Sigmoid colon (tissue), 7 donors: ENCODE results near the gene WASF2. TPM values are rescaled to one million over a fixed set of nuclear protein-coding genes. Genes with fewer than 3 reads are reported as not detected.
"Not testable (repeated sequence)": the region's sequence is repeated elsewhere in the genome, so short reads cannot be mapped to it uniquely, and the experiment has no call there.

Source experiments
- DNase-seq: peaks from one replicate; pipeline ENCODE4 v3.0.0-alpha.2; 2019
- H3K27ac ChIP-seq, 4 donors: fragments of 200-600 bp; sonication (generic); one replicate each; pipeline ENCODE4 v1.5.1; 2016 to 2019; ENCODE audit warnings: mild to moderate bottlenecking in 1 of 4
- H3K27me3 ChIP-seq, 3 donors: fragments of 200-600 bp; sonication (generic); one replicate each; pipeline ENCODE4 v1.5.1; 2019; ENCODE audit warnings: mild to moderate bottlenecking in 1 of 3
- H3K36me3 ChIP-seq, 4 donors: fragments of 200-600 bp; sonication (generic); one replicate each; pipeline ENCODE4 v1.5.1; 2016 to 2019
- H3K4me1 ChIP-seq, 4 donors: fragments of 200-600 bp; sonication (generic); one replicate each; pipeline ENCODE4 v1.5.1; 2017 to 2019
- H3K4me3 ChIP-seq, 4 donors: fragments of 200-600 bp; sonication (generic); one replicate each; pipeline ENCODE4 v1.5.1; 2017 to 2019; ENCODE audit warnings: mild to moderate bottlenecking in 2 of 4, moderate library complexity in 1 of 4
- H3K9me3 ChIP-seq, 4 donors: fragments of 200-600 bp in 3 of 4; sonication (generic) in 3 of 4; one replicate each; pipeline versions ENCODE4 v1.5.1 to v1.6.1; 2013 to 2019
- CTCF ChIP-seq, 4 experiments: fragments of 450-650 bp in 3 of 4; fragments of 200-600 bp in 1 of 4; IDR thresholded peaks; one replicate each; pipeline ENCODE4 v1.5.1; 2016 to 2019; ENCODE audit warnings: antibody characterized with exemption in 4 of 4, mild to moderate bottlenecking in 3 of 4, moderate library complexity in 2 of 4
- EP300 ChIP-seq, 4 donors: sonication (generic); formaldehyde crosslinking; IDR thresholded peaks; one replicate each; pipeline ENCODE4 v1.6.1; 2017; ENCODE audit warnings: antibody characterized with exemption in 4 of 4
- POLR2A ChIP-seq, 2 donors: fragments of 450-650 bp; IDR thresholded peaks; one replicate each; pipeline ENCODE4 v1.6.1; 2016; ENCODE audit warnings: antibody characterized with exemption in 2 of 2, mild to moderate bottlenecking in 2 of 2, moderate library complexity in 2 of 2
- POLR2AphosphoS5 ChIP-seq, 4 donors: sonication (generic); formaldehyde crosslinking; IDR thresholded peaks; one replicate each; pipeline ENCODE4 v1.6.1; 2017; ENCODE audit warnings: antibody characterized with exemption in 4 of 4
- WGBS, 2 donors: extraction: QIAGEN DNeasy Blood & Tissue Kit; methylation state at CpG; one replicate each; pipeline ENCODE4 v1.1.7; 2013; 5-methylcytosine and 5-hydroxymethylcytosine counted together
- intact Hi-C: fragments of 100-400 bp; cut with DNase I; formaldehyde crosslinking; loops from one replicate; pipeline ENCODE4 v1.15.1; 2023
- polyA plus RNA-seq, 3 donors: library from polyadenylated mRNA; stranded (reverse); fragments of 200-250 nt; gene quantifications; one replicate each; pipeline ENCODE4 v1.2.3, GENCODE V29; 2013
- total RNA-seq, 4 donors: library from RNA; depleted of rRNA; stranded (reverse); fragments of >200 nt; gene quantifications; one replicate each; pipeline ENCODE4 v1.1.0, GENCODE V29; 2016
- donor health status: healthy with polysubstance abuse.
- donor health status: Bipolar disorder and iron deficiency.
- donor health status: healthy.

Gene WASF2
- total and polyA plus RNA-seq, 7 donors = 30.0 to 69.6 (median 56.9) TPM

GRCh38 chr1:27471477-27471876, 18.5 kb downstream of the WASF2 start:
- no peaks in the 10 kb centered on the region for H3K9me3 ChIP-seq
- H3K4me3 ChIP-seq = no peak overlapping the region
- H3K4me1 ChIP-seq = peaks cover 0 to 79% (median 59%) of the 10 kb centered on the region in 4 donors
- intact Hi-C loops = no loop called here
- no peak overlapping the region for H3K27ac ChIP-seq
- 96 to 98% methylated on average over 3 of the region's 3 CpGs for WGBS, 2 donors
- no peak for DNase-seq
- no peaks in the 10 kb centered on the region for H3K27me3 ChIP-seq
- peaks cover 0 to 1% (median 0%) of the 10 kb centered on the region in 4 donors for H3K36me3 ChIP-seq
- TF ChIP-seq POLR2AphosphoS5 (IDR thresholded peaks at IDR 0.05) (no peak), CTCF (IDR thresholded peaks at IDR 0.05) (no peak), POLR2A (IDR thresholded peaks at IDR 0.05) (no peak), EP300 (IDR thresholded peaks at IDR 0.05) (no peak)

GRCh38 chr1:27469334-27469733, 20.6 kb downstream of the WASF2 start:
- no peaks in the 10 kb centered on the region for H3K27me3 ChIP-seq
- no peak overlapping the region for H3K4me3 ChIP-seq
- intact Hi-C loops = loop anchor here (5.0 kb wide), 1 partner anchor 37 kb away; no protein-coding TSS in a partner anchor
- H3K4me1 ChIP-seq = peaks cover 0 to 79% (median 47%) of the 10 kb centered on the region in 4 donors
- H3K36me3 ChIP-seq = peaks cover 0 to 5% (median 0%) of the 10 kb centered on the region in 4 donors
- 81 to 85% methylated on average over 6 of the region's 6 CpGs for WGBS, 2 donors
- no peak overlapping the region for H3K27ac ChIP-seq
- DNase-seq = no peak
- TF ChIP-seq POLR2AphosphoS5 (IDR thresholded peaks at IDR 0.05) = no peak
- no peak for TF ChIP-seq POLR2A (IDR thresholded peaks at IDR 0.05)
- TF ChIP-seq EP300 (IDR thresholded peaks at IDR 0.05) = no peak
- no peak for TF ChIP-seq CTCF (IDR thresholded peaks at IDR 0.05)
- H3K9me3 ChIP-seq = no peaks in the 10 kb centered on the region

- not testable (repeated sequence) for H3K9me3 ChIP-seq, H3K4me3 ChIP-seq, DNase-seq, H3K36me3 ChIP-seq, H3K27me3 ChIP-seq, H3K27ac ChIP-seq
- intact Hi-C loops = loop anchor here (5.0 kb wide), 1 partner anchor 36 kb away; no protein-coding TSS in a partner anchor
- peaks cover 0 to 78% (median 45%) of the 10 kb centered on the region in 4 donors for H3K4me1 ChIP-seq
- 91 to 93% methylated on average over 15 of the region's 15 CpGs for WGBS, 2 donors
Observed at GRCh38 chr1:27468378-27468777, 21.6 kb downstream of the WASF2 start.

GRCh38 chr1:27464926-27465647, 24.9 kb downstream of the WASF2 start:
- Histone ChIP-seq H3K27me3 (no peaks in the 10 kb centered on the region), H3K4me3 (no peak overlapping the region), H3K9me3 (no peaks in the 10 kb centered on the region), H3K27ac (no peak overlapping the region), H3K36me3 (peaks cover 0 to 5% (median 0%) of the 10 kb centered on the region in 4 donors), H3K4me1 (peaks cover 0 to 61% (median 40%) of the 10 kb centered on the region in 4 donors)
- DNase-seq = no peak
- WGBS, 2 donors = 79 to 86% methylated on average over 4 of the region's 4 CpGs
- intact Hi-C loops = loop anchor here (5.0 kb wide), 1 partner anchor 33 kb away; no protein-coding TSS in a partner anchor
- no peak for TF ChIP-seq CTCF (IDR thresholded peaks at IDR 0.05)
- TF ChIP-seq EP300 (IDR thresholded peaks at IDR 0.05) = no peak
- no peak for TF ChIP-seq POLR2A (IDR thresholded peaks at IDR 0.05)
- TF ChIP-seq POLR2AphosphoS5 (IDR thresholded peaks at IDR 0.05) = no peak

GRCh38 chr1:27463916-27464315, 26.1 kb downstream of the WASF2 start:
- H3K36me3 ChIP-seq, H3K4me3 ChIP-seq, H3K9me3 ChIP-seq, DNase-seq, intact Hi-C loops, H3K27me3 ChIP-seq, H3K27ac ChIP-seq: not testable (repeated sequence)
- WGBS, 2 donors = 75 to 82% methylated on average over 6 of the region's 6 CpGs
- H3K4me1 ChIP-seq = peaks cover 0 to 73% (median 50%) of the 10 kb centered on the region in 4 donors

GRCh38 chr1:27458521-27458920, 31.4 kb downstream of the WASF2 start:
- H3K4me3 ChIP-seq, DNase-seq, H3K36me3 ChIP-seq, intact Hi-C loops, H3K27ac ChIP-seq, H3K9me3 ChIP-seq, H3K27me3 ChIP-seq: not testable (repeated sequence)
- WGBS, 2 donors = 87 to 91% methylated on average over 10 of the region's 10 CpGs
- peaks cover 0 to 47% (median 38%) of the 10 kb centered on the region in 4 donors for H3K4me1 ChIP-seq
